GM12873 (cell line): ENCODE results near the gene BRCA2.

Experiments
- TF ChIP-seq, protein P1 (sequence below): IDR thresholded peaks from 2 replicates; pipeline ENCODE4 v1.5.1; 2012; ENCODE audit warnings: low read depth, mild to moderate bottlenecking, moderate library complexity, low read length, control low read depth; ENCODE audit not compliant: insufficient read depth; ENCODE audit errors: missing control alignments

The BRCA2 gene

GRCh38 chr13:32299893-32300292 lies 15.4 kb upstream of the BRCA2 start:
- TF ChIP-seq, protein P1, sequence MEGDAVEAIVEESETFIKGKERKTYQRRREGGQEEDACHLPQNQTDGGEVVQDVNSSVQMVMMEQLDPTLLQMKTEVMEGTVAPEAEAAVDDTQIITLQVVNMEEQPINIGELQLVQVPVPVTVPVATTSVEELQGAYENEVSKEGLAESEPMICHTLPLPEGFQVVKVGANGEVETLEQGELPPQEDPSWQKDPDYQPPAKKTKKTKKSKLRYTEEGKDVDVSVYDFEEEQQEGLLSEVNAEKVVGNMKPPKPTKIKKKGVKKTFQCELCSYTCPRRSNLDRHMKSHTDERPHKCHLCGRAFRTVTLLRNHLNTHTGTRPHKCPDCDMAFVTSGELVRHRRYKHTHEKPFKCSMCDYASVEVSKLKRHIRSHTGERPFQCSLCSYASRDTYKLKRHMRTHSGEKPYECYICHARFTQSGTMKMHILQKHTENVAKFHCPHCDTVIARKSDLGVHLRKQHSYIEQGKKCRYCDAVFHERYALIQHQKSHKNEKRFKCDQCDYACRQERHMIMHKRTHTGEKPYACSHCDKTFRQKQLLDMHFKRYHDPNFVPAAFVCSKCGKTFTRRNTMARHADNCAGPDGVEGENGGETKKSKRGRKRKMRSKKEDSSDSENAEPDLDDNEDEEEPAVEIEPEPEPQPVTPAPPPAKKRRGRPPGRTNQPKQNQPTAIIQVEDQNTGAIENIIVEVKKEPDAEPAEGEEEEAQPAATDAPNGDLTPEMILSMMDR, result no peak

DNA sequence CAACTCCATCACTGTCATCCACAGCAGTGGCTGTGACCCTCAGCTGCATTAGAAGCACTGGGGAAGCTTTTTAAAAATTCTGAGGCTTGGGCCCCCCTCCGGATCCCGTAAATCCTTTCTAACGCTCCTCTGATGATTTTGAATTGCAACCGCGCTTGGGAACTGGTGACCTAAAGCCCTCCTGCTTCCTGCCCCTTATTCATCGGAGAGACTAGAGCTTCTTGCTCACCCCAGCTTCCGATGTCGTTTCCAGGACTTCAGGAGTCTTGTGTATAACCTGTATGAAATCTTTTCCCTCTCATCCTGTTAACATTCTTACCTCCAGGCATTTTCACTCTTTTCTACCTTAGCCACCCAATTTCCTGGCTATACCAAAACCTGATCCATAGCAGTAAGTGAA lies 14.9 kb upstream of the BRCA2 start:
- TF ChIP-seq, protein P1, result no peak

DNA sequence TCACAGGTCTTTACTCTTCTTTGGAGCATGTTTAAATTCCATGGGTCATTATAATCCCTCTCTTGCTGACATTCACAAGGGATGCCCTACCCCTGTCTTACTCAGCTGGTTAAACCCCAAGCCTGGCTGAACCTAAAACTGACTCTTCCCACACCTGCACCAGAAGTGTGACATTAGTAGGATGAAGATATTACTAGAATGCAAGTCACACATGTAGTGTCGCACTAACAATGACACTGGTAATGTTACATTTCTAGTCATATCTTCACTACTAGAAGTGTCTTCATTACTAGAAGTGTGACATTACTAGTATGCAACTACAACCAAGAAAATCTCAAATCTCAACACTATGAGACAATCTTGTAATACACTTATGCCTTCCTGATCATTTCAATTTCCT lies 14.4 kb upstream of the BRCA2 start:
- TF ChIP-seq, protein P1, result no peak

DNA sequence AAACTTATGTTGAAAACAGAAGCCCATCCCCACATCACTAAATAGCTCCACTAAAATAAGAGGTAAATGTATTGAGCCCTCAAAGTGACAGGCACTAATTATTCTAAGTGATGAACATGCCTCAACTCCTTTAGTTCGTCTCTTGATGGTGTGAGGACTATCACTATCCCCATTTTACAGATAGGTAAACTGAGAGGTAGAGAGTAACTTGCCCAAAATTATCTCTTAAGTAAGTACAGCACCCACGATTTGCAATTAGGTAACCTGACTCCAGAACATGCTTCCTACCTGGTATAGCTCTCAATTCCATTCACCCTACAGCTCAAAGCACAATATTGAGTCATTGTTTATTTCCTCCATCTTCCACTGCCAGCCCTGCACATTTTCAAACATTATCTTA lies 12.8 kb upstream of the BRCA2 start:
- TF ChIP-seq, protein P1, result no peak

DNA sequence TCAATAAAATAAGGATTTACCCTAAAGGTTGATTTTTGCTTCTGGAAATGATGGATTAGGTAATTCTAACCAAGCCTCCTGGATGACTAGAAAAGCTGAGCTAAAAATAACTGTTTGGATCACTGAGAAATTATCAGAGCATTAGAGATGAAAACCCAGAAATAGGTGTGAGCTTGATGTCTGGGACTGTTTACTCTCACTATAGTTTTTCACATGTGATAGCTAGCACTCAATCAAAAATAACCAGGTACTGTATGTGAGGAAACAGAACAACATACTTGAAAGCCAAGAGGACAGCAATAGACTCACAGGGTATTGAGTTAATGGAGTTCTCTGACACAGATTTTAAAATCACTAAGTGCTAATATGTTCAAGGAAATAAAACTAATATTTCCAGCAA lies 9.7 kb upstream of the BRCA2 start:
- TF ChIP-seq, protein P1, result no peak

DNA sequence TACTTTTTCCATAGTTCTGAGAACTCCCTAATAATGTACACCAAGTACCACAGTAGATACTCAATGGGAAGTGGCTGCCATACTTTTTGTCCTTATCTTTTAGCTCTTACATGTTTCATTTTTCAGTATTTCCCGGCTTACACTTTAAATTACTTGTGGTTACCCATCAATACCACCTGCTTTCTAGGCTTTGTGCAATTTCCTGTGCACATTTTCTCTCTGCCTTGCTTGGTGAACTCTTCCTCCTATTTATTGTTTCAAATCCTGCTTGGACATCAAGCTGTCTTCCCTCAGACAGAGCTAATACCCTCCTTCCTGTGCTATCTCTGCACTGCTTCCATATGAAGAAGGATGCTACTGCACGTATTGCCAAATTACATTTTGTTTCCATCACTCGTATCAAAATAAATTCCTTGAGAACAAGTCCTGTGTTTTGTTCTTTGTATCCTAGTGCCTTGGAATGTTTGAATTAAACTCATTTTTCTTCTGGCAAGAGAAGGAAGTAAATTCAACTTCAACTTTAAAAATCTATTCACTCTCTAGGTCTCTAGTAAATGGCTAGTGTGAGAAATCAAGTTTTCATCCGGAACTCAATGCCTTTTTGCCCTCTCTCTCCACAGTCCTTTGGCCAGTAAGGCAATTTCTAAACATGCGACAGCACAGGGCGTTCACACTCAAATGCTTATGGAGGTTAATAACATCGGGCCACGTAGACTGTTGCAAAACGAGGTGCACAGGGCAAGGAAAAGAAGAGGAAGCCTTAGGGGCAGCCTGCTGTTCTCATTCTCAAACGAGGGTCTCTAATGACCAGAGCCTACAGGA lies 5.8 kb upstream of the BRCA2 start:
- TF ChIP-seq, protein P1, result no peak

DNA sequence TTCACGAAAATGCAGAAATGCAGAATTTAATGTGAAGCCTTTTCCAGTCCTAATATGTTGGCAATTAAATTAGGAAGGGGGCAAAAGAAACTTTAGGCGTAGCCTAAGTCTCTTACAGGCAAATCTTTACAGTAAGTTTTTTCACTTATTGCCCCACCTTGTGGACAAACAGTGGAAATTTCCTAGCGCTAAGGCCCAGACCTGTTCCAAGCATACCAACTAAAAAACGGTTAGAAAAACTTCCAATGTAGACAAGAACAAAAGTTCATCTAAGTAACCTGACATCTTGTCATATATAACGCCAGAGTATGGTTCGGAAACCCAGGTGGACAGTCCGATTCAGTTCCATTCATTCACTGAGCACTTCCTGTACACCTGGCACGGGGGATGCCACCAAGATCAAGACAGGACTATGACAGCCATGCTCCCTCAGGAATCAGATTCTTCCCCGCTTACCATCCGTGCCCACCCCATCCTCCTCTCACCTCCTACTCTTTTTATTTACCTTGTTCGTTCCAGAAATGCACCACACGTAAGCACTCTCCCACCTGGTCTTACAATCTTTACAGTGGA lies 5.1 kb upstream of the BRCA2 start:
- TF ChIP-seq, protein P1, result peak; percentile 69
